ENCODE data around the gene CDR2. TPM values are rescaled to one million over a fixed set of nuclear protein-coding genes. Genes with fewer than 3 reads are reported as not detected.
"Not testable (repeated sequence)": the region's sequence is repeated elsewhere in the genome, so short reads cannot be mapped to it uniquely, and the experiment has no call there.

Gene CDR2
- polyA plus RNA-seq, 4 donors: 29.3 to 34.0 (median 32.4) TPM

DNA sequence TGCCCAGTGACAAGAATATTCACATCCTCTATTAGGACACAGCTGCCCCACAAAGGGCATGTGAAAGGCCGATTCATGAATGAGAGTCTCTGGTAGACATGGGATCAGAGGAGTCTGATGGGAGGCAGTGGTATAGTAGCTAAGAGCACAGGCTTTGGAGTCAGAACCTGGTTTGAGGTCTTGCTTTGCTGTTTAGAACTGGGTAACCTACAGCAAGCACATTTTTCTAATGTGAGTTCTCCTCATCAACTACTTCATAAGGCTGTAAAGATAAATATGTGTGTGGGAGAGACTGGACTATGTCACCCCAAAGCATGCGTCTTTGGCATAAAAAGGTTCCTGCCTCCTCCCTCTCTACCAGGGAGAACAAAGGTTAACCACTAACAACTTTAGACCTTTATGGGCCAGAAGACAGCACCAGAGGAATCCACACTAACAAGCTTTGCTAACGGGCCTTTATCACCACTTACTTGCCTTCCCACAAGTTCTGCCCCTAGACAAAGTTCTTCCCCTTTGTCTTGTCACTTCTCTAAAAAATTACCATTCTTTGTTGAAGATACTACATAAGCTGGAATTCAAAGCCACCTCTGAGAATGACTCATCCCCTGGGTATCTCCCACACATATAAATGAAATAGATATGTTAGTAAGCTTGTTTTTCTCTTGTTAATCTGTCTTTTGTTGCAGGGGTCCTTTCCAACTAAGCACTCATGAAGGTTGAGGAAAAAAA is 21.1 kb downstream of the CDR2 start:
- no peak for DNase-seq (ENCODE audit: low read depth in 4 of 4, low spot score in 3 of 4)

DNA sequence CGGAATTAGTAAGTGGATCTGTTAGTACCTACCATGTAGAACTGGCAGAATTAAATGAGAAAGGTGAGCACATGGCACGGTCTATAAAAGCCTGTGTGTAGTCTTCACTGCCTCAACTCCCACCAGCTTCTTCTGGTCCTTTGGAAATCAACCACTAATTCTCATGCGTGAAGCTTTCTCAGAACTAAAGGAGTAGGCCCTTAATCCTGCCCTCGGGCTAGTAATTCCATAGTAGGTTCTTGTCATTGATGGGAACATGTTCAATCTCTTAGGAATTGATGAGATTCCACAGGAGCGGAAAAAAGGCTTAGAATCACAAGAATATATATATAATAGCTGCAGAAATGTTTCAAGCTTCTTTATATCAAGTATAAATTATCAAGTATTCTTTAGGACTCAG is 21.7 kb downstream of the CDR2 start:
- no peak for DNase-seq (ENCODE audit: low read depth in 4 of 4, low spot score in 3 of 4)

- no peak for DNase-seq (ENCODE audit: low read depth in 4 of 4, low spot score in 3 of 4)
Measured at GRCh38 chr16:22352140-22352539, 22.3 kb downstream of the CDR2 start.

GRCh38 chr16:22351017-22351416 is 23.4 kb downstream of the CDR2 start:
- DNase-seq (ENCODE audit: low read depth in 4 of 4, low spot score in 3 of 4): not testable (repeated sequence)

GRCh38 chr16:22348291-22348690 is 26.1 kb downstream of the CDR2 start:
- no peak for DNase-seq (ENCODE audit: low read depth in 4 of 4, low spot score in 3 of 4)

DNA sequence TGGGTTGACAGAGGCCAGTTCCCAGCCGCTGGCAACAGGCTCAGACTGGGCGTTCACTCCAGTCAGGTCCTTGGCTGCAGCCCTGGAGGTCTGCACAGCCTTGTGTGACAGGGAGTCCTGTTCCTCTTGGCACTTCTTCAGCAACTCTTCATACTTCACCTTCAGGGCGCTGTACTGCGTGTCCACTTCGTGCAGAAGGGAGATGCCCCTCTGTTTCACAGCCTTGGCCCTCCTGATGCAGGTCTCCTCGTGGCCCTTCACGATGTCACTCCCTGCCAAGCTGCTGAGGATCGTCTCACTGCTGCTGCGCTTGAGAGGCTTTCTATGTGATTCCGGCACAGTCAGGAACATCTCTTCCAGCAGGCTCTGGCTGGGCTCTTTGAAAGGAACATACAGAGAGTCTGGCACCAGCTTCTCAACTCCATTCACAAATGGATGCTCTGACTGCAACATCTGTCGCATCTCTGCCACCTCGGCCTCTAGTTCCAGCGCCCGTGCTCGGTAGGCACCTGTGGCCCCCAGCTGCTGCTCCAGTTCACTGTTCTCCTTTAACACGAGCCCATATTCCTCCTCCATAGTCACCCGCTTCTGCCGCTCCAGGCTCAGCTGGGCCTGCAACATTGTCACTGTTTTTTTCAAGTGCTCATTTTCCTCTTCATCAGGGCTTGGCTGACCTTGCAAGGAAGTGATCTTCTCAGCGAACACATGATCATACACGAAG is 27.2 kb downstream of the CDR2 start:
- no peak for DNase-seq (ENCODE audit: low read depth in 4 of 4, low spot score in 3 of 4)

- no peak for DNase-seq (ENCODE audit: low read depth in 4 of 4, low spot score in 3 of 4)
Measured at GRCh38 chr16:22346483-22346882, 27.9 kb downstream of the CDR2 start.

- no peak for DNase-seq (ENCODE audit: low read depth in 4 of 4, low spot score in 3 of 4)
Measured at GRCh38 chr16:22342082-22342481, 32.3 kb downstream of the CDR2 start.

DNA sequence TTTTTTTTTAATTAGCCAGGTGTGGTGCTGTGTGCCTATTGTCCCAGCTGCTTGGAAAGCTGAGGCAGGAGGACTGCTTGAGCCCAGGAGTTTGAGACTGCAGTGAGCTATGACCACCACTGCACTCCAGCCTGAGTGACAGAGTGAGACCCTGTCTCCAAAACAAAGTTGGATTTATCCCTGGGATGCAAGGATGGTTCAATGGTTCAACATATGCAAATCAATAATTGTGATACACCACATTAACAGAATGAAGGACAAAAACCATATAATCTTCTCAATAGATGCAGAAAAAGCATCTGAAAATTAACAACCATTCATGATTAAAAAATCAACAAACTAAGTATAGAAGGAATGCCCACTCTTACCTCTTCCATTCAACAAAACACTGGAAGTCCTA is 33.5 kb downstream of the CDR2 start:
- no peak for DNase-seq (ENCODE audit: low read depth in 4 of 4, low spot score in 3 of 4)

GRCh38 chr16:22337849-22338635 is 36.4 kb downstream of the CDR2 start:
- no peak for DNase-seq (ENCODE audit: low read depth in 4 of 4, low spot score in 3 of 4)

- DNase-seq (ENCODE audit: low read depth in 4 of 4, low spot score in 3 of 4): no peak
Measured at GRCh38 chr16:22337045-22337444, 37.4 kb downstream of the CDR2 start.

DNA sequence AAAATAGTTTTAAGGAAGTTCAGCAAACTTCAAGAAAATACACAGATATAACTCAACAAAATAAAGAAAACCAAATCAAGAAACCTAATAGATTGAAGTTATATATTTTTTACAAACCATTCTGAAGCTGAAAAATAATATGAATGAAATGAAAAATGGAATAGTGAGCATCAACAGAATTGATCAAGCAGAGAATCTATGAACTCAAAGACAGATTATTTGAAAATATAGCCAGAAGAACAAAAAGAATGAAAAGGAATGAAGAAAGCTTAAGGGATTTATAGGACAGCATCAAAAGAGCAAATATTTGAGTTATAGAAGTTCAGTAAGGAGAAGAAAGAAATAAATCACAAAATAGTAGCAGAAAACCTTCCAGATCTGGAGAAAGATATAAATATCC is 37.8 kb downstream of the CDR2 start:
- no peak for DNase-seq (ENCODE audit: low read depth in 4 of 4, low spot score in 3 of 4)

DNA sequence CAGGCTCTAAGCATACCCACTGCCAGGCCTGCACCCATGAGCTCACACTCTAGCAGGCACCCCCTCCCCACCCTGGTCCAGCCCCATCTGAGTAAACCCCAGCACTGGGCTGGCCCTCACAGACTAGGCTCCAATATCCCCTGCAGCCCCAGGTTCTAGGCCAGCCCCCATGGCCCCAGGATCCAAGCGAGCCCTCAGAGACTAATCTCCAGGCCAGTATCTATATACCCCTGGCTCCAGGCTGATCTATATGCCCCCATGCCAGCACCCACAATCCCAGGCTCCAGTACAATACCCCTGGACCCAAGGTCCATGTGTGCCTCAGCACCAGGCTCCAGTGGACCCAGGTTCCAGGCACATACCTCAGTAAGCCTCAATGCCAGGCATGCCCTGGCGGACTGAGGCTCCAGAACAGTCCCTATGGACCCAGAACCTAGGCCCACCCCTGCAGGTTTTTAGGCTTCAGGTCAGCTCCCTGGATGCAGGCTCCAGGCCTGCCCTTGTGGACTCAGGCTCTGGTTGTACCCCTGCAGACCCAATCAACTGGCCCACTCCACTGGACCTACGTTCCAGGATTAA is 38.7 kb downstream of the CDR2 start:
- no peak for DNase-seq (ENCODE audit: low read depth in 4 of 4, low spot score in 3 of 4)

GRCh38 chr16:22333457-22333994 is 40.9 kb downstream of the CDR2 start:
- no peak for DNase-seq (ENCODE audit: low read depth in 4 of 4, low spot score in 3 of 4)

GRCh38 chr16:22330326-22330725 is 44.1 kb downstream of the CDR2 start:
- no peak for DNase-seq (ENCODE audit: low read depth in 4 of 4, low spot score in 3 of 4)

DNA sequence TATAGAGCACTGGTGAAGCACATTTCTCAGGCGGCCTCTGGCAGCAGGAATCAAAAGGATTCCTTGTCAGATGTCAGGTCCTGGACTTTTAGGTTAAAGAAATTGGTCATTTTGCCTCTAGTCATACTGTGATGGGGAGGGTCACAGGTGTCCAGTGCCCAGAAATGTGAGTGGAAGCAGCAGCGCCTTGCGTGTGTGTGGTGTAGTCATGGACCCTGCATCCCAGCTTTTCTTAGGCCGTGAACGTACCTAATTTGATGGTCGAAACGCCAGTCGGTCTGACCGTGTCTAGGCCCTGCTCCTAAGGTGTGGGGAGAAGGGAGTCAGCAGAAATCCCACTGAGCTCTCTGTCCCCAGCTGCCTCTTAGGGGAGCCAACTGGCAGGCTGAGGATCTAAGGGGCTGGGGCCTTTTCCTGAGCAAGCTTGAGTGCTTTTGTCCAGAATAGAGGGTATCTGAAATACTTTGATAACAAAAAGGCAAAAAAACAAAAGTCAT is 45.2 kb downstream of the CDR2 start:
- no peak for DNase-seq (ENCODE audit: low read depth in 4 of 4, low spot score in 3 of 4)

- no peak for DNase-seq (ENCODE audit: low read depth in 4 of 4, low spot score in 3 of 4)
Measured at GRCh38 chr16:22328081-22328725, 46.2 kb downstream of the CDR2 start.

- no peak for DNase-seq (ENCODE audit: low read depth in 4 of 4, low spot score in 3 of 4)
Measured at GRCh38 chr16:22327446-22327775, 47.0 kb downstream of the CDR2 start.

DNA sequence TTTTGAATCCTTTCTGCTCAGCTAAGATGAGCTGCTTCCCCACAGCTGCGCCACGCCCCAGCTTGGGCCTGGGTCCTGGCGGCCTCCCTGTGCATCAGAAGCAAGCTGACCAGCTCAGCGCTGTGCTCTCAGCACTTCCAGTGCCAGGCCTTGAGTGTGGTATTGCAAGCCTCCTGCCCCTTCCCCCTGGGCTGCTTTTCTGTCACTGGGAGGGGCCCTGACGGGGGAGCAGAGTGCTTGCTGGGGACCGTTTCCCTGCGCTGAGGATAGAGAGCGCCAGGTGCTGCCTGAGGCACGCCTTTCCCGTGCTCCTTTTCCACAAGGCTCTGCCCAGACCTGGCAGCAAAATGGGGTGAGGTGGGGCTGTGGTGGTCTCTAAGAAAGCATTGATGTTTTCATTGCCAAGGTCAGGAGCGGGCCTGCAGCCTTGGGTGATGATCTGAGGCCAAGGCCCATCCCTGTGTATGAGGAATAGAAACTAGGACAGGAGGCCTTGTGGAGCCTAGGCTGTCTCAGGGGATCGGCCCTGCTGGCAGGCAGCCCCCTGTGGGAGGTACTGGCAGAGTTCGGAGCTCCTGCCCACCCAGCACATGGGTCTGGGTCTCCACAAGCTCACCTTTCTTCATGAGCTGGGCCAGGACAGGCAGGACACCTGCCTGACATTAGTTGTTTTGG is 47.5 kb downstream of the CDR2 start:
- no peak for DNase-seq (ENCODE audit: low read depth in 4 of 4, low spot score in 3 of 4)

GRCh38 chr16:22326369-22326652 is 48.1 kb downstream of the CDR2 start:
- no peak for DNase-seq (ENCODE audit: low read depth in 4 of 4, low spot score in 3 of 4)

Measured in right renal pelvis (tissue), 4 donors.